Activated T-helper 9 cell treated with anti-CD3 and anti-CD28 coated beads, Interleukin-2, amount 50 U/mL, for 16 hours (primary cell): ENCODE data around the gene DGUOK.

Experiments
- DNase-seq: peaks from one replicate; pipeline ENCODE4 v3.0.0-alpha.2; 2020; ENCODE audit warnings: low read depth

The DGUOK gene

DNA sequence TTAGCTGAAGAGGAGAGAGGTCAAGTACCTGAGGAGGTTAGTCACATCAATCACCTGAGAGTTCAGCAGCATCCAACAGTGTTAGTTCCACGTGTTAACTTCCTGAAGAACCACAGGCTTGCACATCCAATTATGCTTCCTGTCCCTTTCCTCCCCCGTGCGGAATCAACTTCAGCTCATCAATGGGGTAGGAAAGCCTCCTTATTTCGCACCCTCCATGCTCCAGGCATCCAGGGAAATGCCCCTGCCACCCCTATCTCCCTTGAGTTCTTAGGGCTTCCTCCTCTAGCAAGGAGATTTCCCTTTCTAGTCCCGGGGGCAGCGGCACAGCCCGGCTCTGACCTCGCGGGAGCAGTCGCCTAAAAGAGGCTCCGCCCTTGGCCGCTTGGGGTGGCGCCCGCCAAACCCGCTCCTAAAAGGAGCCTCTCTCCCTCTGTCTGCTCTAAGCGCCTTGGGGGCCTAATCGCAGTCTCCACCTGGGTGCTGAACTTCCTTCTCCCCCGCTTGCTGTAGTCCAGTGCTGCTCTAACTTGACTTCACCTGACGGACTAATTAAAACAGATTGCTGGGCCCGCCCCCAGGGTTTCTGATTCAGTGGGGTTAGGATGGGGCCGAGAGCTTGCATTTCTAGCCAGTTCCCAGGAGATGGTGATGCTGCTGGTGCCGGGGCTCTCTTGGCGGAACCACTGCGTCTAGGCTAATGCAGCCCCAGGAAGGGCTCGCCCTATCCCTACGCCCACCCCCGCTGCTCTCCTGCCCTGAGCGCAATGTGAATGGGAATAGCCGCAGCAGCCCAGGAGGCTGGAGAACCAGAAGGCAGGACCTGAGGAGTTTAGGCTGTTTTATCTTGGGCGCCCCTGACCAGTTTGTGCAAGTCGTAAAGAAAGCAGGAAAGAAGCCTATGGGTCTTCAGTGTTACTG lies 54.7 kb downstream of the DGUOK start:
- no peak for DNase-seq

DNA sequence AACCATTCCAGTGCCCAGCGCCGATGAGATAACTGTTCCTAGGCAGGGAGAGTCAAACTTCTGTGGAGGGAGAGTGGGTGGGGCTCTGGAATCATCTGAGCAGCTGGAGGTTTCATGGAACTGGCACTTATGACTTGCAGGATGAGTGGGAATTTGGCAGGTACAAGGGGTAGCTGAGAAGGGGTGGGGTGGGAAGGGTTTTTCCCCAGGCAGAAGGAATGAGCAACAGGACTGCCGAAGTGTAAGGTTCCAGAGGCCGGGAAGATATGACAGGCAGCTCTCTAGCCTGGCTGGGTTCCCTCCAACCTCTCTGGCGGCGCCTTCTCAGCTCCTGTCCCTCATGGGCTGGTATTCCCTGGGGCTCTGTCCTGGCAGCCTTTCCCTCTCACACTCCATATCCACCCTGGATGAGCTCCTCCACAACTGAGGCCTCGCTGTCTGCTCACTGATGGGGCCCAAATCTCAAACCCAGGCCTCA lies 55.5 kb downstream of the DGUOK start:
- no peak for DNase-seq

DNA sequence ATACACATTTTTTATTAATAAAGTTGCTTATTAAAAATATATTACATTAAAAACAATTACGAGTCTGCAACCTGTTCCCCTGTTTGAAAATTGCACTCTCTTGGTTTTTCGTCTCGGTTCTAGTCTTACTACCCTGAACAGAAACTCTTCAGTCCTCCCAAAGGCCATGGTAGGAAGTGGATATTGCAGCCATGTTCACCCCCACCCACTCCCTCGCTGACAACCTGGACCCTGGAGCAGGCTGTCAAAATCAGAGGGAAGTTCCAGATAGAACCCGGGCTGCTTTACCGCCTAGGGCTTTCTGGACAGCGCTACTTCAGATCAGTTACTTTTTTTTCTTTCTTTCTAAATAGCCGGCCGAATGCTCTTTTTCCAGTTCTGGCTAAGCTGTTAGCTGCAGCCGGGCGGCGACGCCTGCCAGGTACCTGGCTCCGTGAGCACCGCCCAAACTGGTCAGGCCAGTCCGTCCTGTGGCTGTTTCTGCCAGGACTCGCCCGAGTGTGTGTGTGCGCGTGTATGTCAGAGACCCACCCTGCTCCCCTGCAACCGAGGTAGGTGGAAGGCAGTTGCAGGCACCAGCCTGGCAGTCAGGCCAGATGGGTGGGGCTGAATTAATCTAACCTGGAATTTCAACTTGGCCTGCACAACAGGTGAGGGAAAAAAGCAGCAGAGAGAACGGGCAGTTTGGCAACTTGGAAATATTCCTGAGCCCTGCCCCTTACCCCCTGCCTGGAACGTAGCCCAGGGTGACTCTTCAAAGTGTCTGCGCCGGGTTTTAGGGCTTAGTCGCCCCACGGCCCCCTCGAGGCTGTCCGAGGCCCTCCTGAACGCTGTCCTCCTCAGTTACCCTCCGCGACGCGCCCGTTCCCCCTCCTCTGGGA lies 56.9 kb downstream of the DGUOK start:
- no peak for DNase-seq

GRCh38 chr2:73984203-73984921 lies 57.7 kb downstream of the DGUOK start, which contains the start of gene TET3:
TSS of gene TET3 (plus strand) at chr2:73984910. CDS start at chr2:73986404, 1,494 bp downstream.
- DNase-seq, result peak; percentile 62

DNA sequence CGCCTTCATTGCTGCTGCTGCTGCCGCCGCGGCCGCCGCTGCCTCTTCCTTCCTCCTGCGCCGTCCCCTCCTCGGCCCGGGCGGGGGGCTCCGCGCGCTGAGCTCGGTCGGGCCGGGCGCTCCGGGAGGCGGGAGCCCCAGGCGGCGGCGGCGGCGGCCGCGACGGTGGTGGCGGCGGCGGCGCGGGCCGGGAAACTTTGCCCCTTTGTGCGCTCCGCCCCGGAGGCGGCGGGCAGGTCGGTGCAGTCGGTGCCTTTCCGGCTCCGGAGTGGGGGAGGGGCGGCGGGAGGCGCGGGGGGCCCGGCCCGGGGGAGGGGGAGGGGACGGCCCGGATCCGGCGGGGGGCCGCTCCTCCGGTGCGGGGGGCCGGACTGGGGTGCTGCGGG lies 58.2 kb downstream of the DGUOK start:
- DNase-seq, result peak; percentile 59

DNA sequence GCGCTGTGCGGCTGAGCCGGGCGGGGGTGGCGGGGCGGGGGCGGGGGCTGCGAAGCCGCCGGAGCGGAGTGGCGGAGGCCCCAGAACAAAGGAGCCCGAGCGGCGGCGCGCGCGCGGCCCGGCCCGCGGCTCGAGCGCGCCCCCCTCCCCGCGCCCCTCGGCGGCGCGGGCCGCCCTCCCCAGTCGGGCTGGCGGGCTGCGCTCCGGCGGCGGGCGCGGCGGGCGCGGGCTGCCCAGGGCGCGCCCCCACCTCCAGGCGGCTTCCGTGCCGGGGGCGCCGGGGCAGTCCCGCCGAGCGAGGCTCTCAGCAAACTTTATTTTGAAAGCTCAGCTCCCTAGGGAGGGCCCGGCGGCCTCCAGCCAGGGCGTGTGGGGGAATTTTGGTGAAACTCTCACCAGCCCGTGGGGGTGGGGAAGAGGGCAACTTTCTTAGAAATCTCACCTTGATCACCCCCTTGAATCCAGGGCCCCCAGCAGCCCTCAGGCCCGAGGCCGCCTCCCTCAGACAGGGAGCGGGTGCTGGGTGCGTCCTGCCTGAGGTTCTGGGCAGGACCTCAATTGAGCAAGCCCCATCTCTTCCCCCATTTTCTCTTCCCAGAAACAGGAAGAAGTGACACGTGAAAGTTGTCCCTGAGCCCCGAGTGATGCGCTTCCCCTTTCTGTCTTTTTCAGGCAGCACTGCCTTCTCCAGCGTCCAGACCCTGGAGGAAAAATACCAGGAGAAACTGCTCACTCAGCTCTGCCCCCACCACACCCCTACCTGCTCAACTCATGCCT lies 58.8 kb downstream of the DGUOK start:
- DNase-seq, result peak; percentile 59

GRCh38 chr2:73986085-73986681 lies 59.5 kb downstream of the DGUOK start:
- no peak for DNase-seq

DNA sequence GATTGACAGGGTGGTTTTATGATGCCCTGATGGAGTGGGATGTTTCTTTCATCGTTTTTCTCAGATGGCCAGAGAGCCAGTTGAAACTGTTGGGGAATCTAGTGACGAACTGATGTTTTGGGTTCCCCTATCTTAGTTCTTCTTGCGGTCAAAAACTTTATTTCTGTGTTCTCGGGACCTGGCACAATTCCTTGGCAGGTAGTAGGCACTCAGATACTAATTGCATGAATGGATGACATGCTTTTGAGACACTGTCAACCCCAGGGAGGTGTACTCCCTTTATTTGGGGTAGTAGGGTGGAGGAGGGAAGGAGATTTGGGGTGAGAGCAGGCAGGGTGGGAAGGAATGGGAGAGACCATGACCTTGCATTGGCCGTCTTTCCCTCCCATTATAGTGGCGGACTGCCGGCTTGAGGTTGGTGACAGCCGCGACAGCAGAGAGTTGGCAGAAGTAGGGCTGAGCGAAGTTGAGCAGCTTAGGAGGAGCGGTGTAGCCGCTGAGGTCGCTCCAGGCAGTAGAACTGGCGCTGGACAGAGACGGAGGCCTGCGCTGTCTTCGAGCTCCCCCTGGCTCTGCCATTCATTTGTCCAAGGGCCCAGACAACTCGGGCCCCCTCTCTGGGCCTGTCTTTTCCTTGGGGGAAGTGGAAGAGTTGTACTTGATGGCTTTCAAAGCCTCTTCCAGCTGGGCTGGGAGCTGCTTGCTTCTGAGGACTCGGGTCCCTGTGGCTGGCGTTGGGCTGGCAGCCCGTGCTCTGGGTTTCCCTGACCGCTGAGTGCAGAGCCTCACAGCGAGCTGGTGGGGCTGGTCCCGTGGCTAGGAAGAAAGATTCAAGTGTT lies 60.6 kb downstream of the DGUOK start:
- DNase-seq, result no peak

DNA sequence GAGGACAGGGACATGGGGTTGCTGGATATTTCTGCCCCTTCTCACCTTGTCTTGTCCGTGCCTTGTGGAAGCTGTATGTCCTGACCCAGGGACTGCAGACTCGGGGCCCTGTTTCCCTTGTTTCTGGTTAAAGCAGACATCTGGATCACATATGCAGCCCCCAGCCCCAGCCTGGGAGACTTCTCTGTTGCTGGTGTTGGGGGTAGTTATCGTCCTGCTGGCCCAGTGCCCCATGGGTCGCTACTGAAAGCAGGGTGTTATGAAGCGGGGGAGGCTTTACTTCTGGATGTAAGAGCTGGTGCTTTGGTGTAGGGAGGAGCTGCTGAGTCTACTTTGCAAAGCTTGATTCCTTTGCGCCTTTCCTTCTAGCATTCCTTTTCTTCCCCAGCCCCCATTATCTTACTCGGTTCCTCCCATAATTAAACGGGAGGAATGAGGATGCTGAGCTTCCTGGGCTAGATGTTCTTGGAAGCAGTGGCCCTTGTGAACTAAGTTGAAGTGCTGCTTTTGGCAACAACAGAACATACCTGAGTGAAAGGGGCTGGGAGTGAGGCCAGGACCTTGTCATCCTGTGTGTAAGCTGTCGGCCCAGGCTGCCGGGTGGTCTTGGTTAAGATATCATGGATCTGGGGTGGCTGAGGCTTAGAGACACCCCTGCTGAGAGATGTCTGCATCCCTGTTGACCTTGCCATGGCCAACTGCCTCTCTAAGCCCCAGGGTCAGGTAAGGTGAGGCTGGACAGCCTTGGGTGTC lies 61.4 kb downstream of the DGUOK start:
- DNase-seq, result no peak

DNA sequence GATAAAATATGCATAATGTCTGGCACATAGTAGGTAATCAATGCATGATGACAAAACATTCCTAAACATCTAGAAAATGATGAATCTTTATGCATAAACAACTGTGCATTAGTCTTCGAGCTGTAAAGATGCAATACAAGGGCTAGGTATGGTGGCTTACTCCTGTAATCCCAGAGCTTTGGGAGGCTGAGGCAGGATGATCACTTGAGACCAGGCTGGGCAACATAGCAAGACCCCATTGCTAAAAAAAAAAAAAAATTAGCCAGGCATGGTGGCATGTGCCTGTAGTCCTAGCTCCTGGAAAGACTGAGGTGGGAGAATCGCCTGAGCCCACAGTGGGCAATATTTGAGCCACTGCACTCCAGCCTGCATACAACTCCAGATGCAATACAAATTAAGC lies 63.3 kb downstream of the DGUOK start:
- DNase-seq, result no peak

GRCh38 chr2:73990531-73990930 lies 63.9 kb downstream of the DGUOK start:
- no peak for DNase-seq

DNA sequence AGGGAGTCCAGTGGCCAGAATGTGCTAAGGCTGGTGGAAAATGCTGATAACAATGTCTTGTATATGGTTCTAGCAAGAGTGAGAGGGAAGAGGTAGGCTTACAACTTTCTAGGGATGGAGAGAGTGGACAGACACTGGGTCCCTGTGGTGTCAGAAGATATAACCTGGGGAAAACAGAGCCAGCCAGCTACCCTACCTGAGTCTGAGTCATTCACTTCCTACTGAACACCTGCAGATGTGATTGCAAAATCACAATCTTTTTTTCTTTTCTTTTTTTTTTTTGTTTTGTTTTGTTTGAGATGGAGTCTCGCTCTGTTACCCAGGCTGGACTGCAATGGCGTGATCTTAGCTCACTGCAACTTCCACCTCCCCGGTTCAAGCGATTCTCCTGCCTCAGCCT lies 65.4 kb downstream of the DGUOK start:
- DNase-seq, result no peak

DNA sequence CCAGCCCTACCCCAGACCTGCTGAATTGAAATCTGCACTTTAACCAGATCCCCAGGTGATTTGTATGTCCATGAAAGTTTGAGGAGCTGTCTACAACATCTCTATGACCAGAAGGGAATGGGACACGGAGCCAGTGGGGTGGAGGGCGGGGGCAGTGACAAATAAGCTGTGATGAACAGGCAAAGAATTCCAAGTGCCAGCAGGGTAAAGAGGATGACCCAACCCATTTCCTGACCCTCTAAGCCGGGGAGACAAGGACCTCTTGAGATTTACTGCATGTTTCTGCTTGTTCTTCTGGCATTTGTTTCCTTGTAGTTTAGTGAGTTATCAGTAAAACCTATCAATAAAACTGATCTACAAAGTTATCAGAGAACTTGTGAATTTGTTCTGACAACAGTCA lies 66.7 kb downstream of the DGUOK start:
- no peak for DNase-seq

GRCh38 chr2:73993778-73994177 lies 67.1 kb downstream of the DGUOK start:
- no peak for DNase-seq

DNA sequence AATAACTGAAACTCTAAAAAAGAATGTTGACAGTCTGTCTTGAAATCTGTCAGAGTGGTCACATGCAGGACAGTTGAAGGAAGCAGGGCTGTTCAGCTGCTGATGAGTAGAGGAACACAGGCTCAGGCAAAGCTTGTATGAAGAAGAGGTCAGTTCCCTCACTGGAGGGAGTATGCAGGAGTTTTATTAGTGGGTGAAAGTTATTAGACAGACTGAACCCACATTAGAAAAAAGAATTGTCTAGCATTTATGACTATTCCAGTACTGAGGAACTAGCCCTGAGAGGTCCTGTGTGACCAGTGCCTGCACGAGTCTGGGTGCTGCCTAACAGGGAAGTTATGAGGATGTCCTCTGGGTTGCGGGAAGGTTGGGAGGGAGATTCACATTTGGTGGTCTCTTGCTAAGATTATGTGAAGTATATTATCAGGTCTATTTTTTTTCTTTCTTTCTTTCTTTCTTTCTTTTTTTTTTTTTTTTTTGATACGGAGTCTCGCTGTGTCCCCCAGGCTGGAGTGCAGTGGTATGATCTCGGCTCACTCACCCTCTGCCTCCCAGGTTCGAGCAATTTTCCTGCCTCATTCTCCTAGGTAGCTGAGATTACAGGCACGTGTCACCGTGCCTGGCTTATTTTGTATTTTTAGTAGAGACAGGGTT lies 67.6 kb downstream of the DGUOK start:
- no peak for DNase-seq

DNA sequence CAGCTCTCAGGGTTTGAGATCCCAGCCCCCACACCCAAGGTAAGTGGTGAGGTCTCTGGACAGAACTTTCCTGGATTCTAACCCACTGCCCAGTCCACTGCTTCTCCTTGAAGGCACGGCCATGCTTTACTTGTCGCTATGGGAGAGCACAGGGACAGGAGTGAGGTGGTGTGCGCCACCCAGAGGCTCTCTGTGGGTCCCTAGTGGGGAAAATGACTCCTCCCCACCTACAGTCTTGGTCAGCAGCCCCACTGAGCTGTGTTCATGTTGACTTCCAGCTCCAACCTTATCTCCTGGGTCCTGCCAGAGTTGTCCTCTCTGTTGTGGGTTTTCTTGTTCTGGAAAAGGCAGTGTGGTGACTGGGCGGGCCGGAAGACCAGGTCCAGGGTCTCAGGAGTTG lies 69.1 kb downstream of the DGUOK start:
- no peak for DNase-seq

DNA sequence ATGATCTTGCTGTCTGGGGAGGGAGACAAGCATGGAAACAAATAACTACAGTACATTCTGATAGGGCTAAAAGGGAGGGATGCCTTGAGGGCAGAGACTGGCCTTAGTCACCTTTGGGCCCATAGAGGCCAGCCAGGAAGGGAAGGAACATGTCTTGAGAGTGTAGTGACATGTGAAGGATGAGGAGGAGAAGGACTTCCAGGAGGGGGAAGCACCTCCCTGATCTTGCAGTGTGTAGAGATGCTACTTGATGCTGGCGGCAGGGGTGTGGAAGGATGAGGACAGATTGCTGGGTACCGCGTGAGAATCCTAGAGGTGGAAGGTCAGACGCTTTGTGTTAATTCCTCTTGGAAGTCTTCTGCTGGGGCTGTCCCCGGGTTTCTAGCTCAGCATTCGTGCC lies 71.1 kb downstream of the DGUOK start:
- no peak for DNase-seq

DNA sequence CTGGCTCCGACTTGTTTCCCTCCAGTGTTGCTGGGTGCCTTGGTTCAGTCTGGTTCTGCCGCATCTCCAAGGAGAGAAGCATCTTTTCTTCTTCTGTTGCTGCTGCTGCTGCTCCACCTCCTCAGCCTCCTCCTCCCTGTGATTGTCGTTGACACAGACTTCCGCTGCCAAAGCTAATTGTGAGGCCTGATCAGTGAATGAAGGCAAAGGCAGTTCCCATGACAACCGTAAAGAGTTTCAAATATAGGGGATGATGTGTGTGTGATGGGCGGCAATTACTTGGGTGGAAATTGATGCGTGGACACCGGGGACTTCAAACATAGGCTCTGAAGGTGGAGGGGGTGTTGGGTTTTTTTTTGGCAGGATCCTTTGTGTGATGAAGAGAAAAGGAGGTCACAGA lies 71.8 kb downstream of the DGUOK start:
- no peak for DNase-seq

DNA sequence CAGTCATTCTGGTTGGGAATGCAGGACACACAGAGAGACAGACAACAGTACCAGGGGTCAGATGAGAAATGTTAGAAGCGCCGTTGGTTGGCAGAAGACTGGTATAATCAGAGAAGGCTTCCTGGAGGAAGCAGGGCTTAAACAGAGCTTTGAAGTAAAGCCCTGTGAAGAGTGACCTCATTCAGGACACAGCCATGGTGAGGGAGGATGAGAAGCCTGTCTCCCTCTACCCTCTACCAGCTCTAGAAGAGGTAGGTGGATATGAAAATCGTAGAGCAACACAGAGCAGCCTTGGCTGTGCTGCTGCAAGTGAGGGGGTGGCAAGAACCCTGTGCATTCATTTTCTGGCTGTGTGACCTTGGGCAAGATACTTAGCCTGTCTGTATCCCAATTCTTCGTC lies 72.3 kb downstream of the DGUOK start:
- no peak for DNase-seq
